Activated CD4-positive, alpha-beta T cell treated with anti-CD3 and anti-CD28 coated beads, Interleukin-2, Interleukin-4, amounts not matched to agents 100 ng/mL and 50 ng/mL, durations not matched to agents 16 hours and 8 hours (primary cell): ENCODE results near the gene IKZF3.
"Not testable (repeated sequence)": the region's sequence is repeated elsewhere in the genome, so short reads cannot be mapped to it uniquely, and the experiment has no call there.

Experiments used
- DNase-seq: peaks from one replicate; pipeline ENCODE4 v3.0.0-alpha.2; 2020; ENCODE audit warnings: low spot score

Gene IKZF3

GRCh38 chr17:39855911-39856649 is 8.0 kb downstream of the IKZF3 start:
- DNase-seq, result not testable (repeated sequence)

GRCh38 chr17:39854909-39855308 is 9.2 kb downstream of the IKZF3 start:
- DNase-seq, result no peak

- DNase-seq, result no peak
Measured at GRCh38 chr17:39852239-39852638, 11.9 kb downstream of the IKZF3 start.

GRCh38 chr17:39850186-39850585 is 13.9 kb downstream of the IKZF3 start:
- DNase-seq, result not testable (repeated sequence)

GRCh38 chr17:39848600-39848999 is 15.5 kb downstream of the IKZF3 start:
- DNase-seq, result no peak

GRCh38 chr17:39846205-39846604 is 17.9 kb downstream of the IKZF3 start:
- no peak for DNase-seq

- no peak for DNase-seq
Measured at GRCh38 chr17:39845052-39845846, 18.9 kb downstream of the IKZF3 start.

- no peak for DNase-seq
Measured at GRCh38 chr17:39841134-39841683, 22.9 kb downstream of the IKZF3 start.

- DNase-seq, result no peak
Measured at GRCh38 chr17:39838784-39839183, 25.3 kb downstream of the IKZF3 start.

GRCh38 chr17:39838057-39838456 is 26.1 kb downstream of the IKZF3 start:
- DNase-seq, result no peak

GRCh38 chr17:39836117-39836516 is 28.0 kb downstream of the IKZF3 start:
- DNase-seq, result no peak

- no peak for DNase-seq
Measured at GRCh38 chr17:39835038-39835786, 28.9 kb downstream of the IKZF3 start.

- peak; percentile 32 for DNase-seq
Measured at GRCh38 chr17:39834017-39834416, 30.1 kb downstream of the IKZF3 start.

GRCh38 chr17:39831588-39831987 is 32.5 kb downstream of the IKZF3 start:
- no peak for DNase-seq

- DNase-seq, result no peak
Measured at GRCh38 chr17:39828443-39828842, 35.7 kb downstream of the IKZF3 start.

- no peak for DNase-seq
Measured at GRCh38 chr17:39826334-39826733, 37.8 kb downstream of the IKZF3 start.

- DNase-seq, result no peak
Measured at GRCh38 chr17:39823407-39824054, 40.6 kb downstream of the IKZF3 start.

GRCh38 chr17:39822051-39822451 is 42.1 kb downstream of the IKZF3 start:
- no peak for DNase-seq

- DNase-seq, result no peak
Measured at GRCh38 chr17:39820987-39821386, 43.1 kb downstream of the IKZF3 start.

GRCh38 chr17:39820541-39820940 is 43.6 kb downstream of the IKZF3 start:
- no peak for DNase-seq

GRCh38 chr17:39818358-39819000 is 45.6 kb downstream of the IKZF3 start:
- DNase-seq, result no peak
